Measurements from ENCODE around the gene CDK16.

DNA sequence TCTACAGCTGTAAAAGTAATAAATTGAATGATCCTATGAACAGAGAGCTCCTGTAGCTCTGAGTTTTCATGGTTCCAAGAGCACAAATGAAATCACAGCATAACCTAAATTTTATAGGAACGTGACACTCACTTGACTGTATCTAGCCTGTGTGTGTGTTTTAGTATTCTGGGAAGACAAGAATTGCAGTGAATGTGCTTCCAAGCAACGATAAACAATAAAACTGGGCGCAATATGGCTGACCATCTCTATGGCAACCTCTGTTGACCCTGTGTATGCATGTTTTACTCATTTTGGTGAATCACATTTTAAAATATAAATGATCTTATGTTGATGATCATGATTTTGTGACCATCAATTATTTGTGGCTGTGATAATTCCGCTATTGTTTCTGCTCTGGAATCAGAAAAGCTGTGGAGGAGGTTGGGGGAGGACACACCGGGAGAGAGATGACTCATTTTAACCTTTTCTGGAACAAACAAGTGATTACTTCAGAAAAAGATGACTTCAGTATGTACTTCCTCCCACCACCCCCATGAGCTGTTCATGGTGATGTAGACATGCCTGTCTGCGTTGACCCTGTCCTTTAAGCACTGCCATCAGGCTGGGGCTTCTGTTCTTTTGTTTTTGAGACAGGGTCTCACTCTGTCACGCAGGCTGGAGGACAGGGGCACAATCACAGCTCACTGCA lies 46.1 kb downstream of the CDK16 start:
- TF ChIP-seq, protein P1, sequence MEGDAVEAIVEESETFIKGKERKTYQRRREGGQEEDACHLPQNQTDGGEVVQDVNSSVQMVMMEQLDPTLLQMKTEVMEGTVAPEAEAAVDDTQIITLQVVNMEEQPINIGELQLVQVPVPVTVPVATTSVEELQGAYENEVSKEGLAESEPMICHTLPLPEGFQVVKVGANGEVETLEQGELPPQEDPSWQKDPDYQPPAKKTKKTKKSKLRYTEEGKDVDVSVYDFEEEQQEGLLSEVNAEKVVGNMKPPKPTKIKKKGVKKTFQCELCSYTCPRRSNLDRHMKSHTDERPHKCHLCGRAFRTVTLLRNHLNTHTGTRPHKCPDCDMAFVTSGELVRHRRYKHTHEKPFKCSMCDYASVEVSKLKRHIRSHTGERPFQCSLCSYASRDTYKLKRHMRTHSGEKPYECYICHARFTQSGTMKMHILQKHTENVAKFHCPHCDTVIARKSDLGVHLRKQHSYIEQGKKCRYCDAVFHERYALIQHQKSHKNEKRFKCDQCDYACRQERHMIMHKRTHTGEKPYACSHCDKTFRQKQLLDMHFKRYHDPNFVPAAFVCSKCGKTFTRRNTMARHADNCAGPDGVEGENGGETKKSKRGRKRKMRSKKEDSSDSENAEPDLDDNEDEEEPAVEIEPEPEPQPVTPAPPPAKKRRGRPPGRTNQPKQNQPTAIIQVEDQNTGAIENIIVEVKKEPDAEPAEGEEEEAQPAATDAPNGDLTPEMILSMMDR (IDR thresholded peaks at IDR 0.05) = no peak
- TF ChIP-seq POLR2A (IDR thresholded peaks at IDR 0.05) = no peak

Measured in heart left ventricle (tissue), 13 donors.